Stomach smooth muscle (tissue), 2 donors: ENCODE data around the gene HBG2.

Experiments used
- H3K27ac ChIP-seq: one replicate; pipeline ENCODE4 v1.7.0; 2013; ENCODE audit warnings: mild to moderate bottlenecking, low read length, inconsistent platforms
- H3K27me3 ChIP-seq, 2 donors: one replicate each; pipeline ENCODE4 v1.7.0; 2013; ENCODE audit warnings: low read length in 2 of 2; ENCODE audit not compliant: insufficient read depth in 2 of 2, control insufficient read depth in 1 of 2
- H3K36me3 ChIP-seq, 2 donors: one replicate each; pipeline ENCODE4 v1.7.0; 2013; ENCODE audit warnings: low read length in 2 of 2; ENCODE audit not compliant: control insufficient read depth in 2 of 2, insufficient read depth in 2 of 2
- H3K4me1 ChIP-seq: one replicate; pipeline ENCODE4 v1.7.0; 2013; ENCODE audit warnings: low read length; ENCODE audit not compliant: control insufficient read depth, insufficient read depth
- H3K4me3 ChIP-seq, 2 donors: one replicate each; pipeline ENCODE4 v1.7.0; 2013; ENCODE audit warnings: low read length in 2 of 2
- H3K9ac ChIP-seq, 2 donors: one replicate each; pipeline ENCODE4 v1.7.0; 2013; ENCODE audit warnings: low read length in 2 of 2, mild to moderate bottlenecking in 1 of 2
- H3K9me3 ChIP-seq, 2 donors: one replicate each; pipeline ENCODE4 v1.7.0; 2013; ENCODE audit warnings: low read length in 2 of 2; ENCODE audit not compliant: control insufficient read depth in 2 of 2
- donor health status: healthy.
- donor health status: Pancreatic carcinoma.

HBG2 gene

DNA sequence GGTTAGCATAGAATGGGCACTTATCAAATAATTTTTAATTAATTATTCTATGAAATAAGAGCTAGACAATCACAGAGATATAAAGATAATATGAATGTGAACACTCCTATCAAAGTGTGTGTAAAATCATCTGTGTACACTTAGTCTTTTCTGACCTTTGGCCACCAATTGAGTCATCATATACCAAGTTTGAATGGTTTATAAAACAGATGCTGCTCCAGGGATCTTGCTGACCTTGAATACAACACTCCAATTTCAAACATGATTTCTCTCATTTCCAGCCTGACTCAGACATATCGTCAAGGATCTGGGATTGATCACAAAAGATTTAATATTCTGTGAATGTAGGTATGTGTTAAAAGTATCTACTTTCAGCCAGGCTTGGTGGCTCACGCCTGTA is 51.2 kb downstream of the HBG2 start:
- H3K9ac ChIP-seq, result no peak overlapping the region
- H3K27ac ChIP-seq, result no peak overlapping the region
- H3K36me3 ChIP-seq, result no peaks in the 10 kb centered on the region
- no peaks in the 10 kb centered on the region for H3K9me3 ChIP-seq
- no peak overlapping the region for H3K4me3 ChIP-seq
- H3K27me3 ChIP-seq, result no peaks in the 10 kb centered on the region
- H3K4me1 ChIP-seq, result no peaks in the 10 kb centered on the region
